ENCODE results near the gene MGAT4C.

GRCh38 chr12:85983601-85984000 is 272.6 kb downstream of the MGAT4C start:
- TF ChIP-seq GATA2 (IDR thresholded peaks at IDR 0.05; ENCODE audit: insufficient read depth, insufficient read length, low read depth, low read length), result no peak
- TF ChIP-seq CTCF (IDR thresholded peaks at IDR 0.05; ENCODE audit: extremely low read depth in 1 of 2, insufficient read depth in 1 of 2, low read depth in 1 of 2, low read length in 2 of 2), result no peak
- TF ChIP-seq POLR2AphosphoS5 (IDR thresholded peaks at IDR 0.05; ENCODE audit: insufficient read depth, low read depth, low read length), result no peak
- TF ChIP-seq MAX (IDR thresholded peaks at IDR 0.05; ENCODE audit: insufficient read depth, insufficient read length), result no peak
- no peak for TF ChIP-seq POLR2A (IDR thresholded peaks at IDR 0.05; ENCODE audit: low read depth, low read length)
- no peak for TF ChIP-seq EZH2 (IDR thresholded peaks at IDR 0.05; ENCODE audit: borderline replicate concordance, low read depth, low read length, severe bottlenecking)
- no peak for TF ChIP-seq MYC (IDR thresholded peaks at IDR 0.05; ENCODE audit: low read depth, low read length)
- no peak for TF ChIP-seq JUN (IDR thresholded peaks at IDR 0.05; ENCODE audit: borderline replicate concordance, insufficient read depth, insufficient read length, low read depth)
- no peak for TF ChIP-seq FOS (IDR thresholded peaks at IDR 0.05; ENCODE audit: borderline replicate concordance, insufficient read depth, low read length)

Data from endothelial cell of umbilical vein (primary cell).